HPDE6-E6E7 (cell line): ENCODE results near the gene PPARA.
"Not testable (repeated sequence)": the region's sequence is repeated elsewhere in the genome, so short reads cannot be mapped to it uniquely, and the experiment has no call there.

Experiments
- DNase-seq: peaks from one replicate; pipeline ENCODE4 v3.0.0; 2011; ENCODE audit warnings: missing footprints; ENCODE audit errors: extremely low spot score

PPARA gene

DNA sequence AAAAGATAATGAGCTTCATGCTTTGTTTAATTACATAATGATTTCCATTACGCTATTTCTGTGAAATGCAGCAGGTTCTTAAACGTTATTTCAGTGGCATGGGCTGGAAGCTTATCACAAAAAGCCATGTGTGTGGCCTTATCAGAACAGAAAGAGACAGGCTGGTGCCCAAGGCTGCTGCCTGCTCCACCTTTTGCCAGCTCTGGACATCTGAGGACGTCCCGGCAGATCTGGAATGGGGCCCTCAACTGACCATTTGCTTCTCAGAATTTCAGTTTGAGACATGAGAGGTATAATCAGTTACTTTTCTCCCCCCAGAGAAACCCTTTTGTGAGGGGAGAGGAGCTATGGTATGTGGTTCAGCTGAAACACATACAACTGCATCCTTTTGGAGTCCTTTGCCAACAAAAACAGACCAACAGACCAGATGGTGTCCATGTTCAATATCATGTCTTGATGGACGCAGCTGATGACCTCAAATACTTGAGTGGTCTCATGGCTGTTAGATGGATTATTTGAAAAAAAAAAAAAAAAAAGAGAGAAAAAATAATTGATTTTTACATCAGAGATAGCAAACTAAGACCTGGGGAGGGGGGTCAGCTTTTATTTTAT is 91.2 kb downstream of the PPARA start:
- DNase-seq, result no peak

DNA sequence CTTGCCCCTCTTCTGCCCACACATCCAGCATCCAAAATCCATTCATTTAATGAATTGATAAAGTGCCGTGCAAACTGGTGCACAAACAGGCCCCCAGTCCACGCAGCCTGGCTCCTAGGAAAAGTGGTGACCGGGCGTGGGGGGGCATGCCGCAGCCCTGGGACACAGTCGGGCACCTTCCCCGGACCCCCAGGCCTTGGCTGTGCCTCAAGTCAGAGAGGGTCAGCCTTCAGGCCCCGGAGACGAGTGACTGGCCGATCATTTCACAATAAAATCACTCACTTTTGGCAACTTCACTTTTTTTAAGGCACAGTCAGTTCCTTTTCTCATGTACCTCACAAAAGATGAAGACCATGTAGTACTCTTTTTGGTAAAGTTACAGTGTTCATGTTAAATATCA is 91.8 kb downstream of the PPARA start:
- DNase-seq, result no peak

- no peak for DNase-seq
These were observed 94.4 kb downstream of the PPARA start for GRCh38 chr22:46244771-46245170.

- no peak for DNase-seq
These were observed 95.2 kb downstream of the PPARA start for GRCh38 chr22:46245511-46245910.

DNA sequence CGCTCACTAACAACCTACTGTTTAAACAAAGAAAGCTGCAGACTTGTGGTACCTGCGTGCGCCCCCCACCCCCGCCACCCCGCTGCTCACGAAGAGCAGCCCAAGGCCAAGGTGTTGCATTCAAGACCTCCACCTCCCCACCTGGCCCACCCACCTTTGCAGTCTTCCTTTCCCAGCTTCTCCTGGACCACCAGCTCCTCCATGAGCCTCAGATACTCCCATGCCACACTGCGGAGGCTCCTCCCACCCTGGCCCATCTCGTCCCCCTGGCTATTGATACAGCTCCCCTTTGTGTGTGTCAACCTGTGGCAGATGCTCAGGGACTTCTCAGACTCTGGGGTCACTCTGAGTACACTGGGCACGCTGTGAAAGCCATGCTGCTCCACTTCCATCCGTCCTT is 95.9 kb downstream of the PPARA start:
- no peak for DNase-seq

GRCh38 chr22:46247443-46247975 is 97.2 kb downstream of the PPARA start:
- no peak for DNase-seq

GRCh38 chr22:46250035-46250782 is 99.9 kb downstream of the PPARA start, which contains the start of gene CDPF1:
Gene CDPF1 (minus strand): TSS chr22:46250293. CDS start chr22:46248284, 2,009 bp downstream.
- DNase-seq, result peak; percentile 82

DNA sequence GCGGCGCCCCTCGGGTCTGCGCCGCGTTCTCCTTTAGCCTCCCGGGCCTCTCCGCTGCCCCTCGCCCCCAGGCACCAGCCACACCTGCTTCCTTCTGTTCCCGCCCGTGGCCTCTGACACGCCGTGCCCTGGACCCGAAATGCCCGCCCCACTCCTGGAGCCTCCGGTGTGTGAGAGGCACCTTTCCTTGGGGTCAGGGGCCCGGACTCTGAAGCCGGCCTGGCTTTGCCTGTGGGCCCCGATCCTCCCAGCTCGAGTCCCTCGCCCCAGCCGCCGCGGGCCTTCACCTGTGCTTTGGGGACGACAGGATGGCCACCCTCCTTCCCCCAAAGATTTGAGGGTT is 100.4 kb downstream of the PPARA start:
- DNase-seq, result no peak

GRCh38 chr22:46251266-46251665 is 100.9 kb downstream of the PPARA start:
- DNase-seq, result no peak

DNA sequence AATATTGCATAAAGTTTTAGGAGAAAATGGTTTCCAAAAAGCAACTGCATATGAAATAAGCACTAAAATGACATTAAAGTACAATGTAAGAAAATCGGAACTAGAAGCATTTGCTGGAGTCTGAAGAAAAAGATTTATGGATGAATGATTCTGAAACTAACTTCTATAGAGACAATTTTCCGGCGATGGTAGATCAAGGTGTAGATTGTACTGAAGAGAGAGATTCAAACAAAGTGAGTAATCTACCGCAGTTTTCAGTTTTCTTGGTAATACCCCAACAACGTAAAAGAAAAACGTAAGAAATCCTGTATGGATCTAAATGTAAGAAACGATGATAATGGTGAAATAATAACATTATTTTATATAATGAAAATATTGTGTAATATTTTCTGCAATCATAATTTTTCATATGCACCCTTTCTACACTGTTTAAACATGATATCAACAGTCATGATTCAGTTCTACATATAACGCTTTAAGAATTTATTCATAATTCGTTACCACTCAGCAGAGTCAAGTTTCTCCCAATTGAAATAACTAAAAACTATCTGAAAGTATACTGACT is 101.6 kb downstream of the PPARA start:
- DNase-seq, result no peak

- peak; percentile 22 for DNase-seq
These were observed 106.1 kb downstream of the PPARA start for GRCh38 chr22:46256358-46256958.

DNA sequence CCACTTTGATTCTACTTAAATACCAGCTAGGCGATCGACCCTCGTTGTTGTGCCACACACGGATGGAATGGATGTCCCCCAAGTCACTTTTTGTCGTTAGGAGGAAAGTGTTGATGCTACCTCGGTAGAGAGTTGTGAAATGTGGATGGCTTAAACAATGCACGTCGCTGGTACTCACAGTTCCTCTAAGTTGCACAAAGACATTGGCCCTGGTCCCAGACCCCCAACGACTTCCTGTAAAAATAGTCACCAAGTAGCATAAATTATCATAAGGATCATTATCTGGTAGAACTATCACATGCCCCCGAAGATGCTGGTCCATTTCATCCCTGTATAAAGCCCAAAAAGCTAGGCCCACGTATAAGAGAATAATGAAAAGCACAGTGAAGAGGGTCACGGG is 109.0 kb downstream of the PPARA start:
- no peak for DNase-seq

DNA sequence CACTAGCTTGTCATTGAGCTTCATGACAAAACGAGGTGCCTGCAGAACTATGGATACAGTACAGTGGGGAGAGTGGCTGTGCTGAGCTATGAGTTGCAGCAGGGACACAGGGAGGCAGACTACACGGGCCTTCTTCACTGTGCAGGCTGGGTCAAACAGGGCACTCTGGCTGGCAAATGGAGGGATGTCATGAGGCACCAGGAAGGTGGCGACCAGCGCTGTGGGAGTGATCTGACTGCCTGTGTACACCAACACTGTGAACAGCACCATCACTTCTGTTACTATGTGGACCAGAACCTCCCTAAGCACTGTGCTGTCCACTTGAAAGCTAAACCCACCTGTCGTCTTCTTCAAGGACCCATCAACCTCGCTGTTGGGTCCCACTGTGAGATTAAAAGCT is 109.7 kb downstream of the PPARA start:
- no peak for DNase-seq

GRCh38 chr22:46262449-46263215 is 112.3 kb downstream of the PPARA start:
- no peak for DNase-seq

GRCh38 chr22:46263216-46263590 is 112.9 kb downstream of the PPARA start, which contains the start of gene PKDREJ:
Gene PKDREJ (minus strand): TSS chr22:46263343. CDS start chr22:46263322, 21 bp downstream.
- no peak for DNase-seq

- not testable (repeated sequence) for DNase-seq
These were observed 114.2 kb downstream of the PPARA start for GRCh38 chr22:46264520-46264919.

DNA sequence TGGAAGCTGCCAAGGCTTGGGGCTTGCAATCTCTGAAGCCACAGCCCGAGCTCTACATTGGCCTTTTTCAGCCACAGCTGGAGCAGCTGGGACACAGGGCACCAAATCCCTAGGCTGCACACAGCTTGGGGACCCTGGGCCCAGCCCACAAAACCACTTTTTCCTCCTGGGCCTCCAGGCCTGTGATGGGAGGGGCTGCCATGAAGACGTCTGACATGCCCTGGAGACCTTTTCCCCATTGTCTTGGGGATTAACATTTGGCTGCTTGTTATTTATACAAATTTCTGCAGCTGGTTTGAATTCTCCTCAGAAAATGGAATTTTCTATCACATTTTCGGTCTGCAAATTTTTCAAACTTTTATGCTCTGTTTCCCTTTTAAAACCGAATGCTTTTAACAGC is 115.3 kb downstream of the PPARA start:
- not testable (repeated sequence) for DNase-seq

DNA sequence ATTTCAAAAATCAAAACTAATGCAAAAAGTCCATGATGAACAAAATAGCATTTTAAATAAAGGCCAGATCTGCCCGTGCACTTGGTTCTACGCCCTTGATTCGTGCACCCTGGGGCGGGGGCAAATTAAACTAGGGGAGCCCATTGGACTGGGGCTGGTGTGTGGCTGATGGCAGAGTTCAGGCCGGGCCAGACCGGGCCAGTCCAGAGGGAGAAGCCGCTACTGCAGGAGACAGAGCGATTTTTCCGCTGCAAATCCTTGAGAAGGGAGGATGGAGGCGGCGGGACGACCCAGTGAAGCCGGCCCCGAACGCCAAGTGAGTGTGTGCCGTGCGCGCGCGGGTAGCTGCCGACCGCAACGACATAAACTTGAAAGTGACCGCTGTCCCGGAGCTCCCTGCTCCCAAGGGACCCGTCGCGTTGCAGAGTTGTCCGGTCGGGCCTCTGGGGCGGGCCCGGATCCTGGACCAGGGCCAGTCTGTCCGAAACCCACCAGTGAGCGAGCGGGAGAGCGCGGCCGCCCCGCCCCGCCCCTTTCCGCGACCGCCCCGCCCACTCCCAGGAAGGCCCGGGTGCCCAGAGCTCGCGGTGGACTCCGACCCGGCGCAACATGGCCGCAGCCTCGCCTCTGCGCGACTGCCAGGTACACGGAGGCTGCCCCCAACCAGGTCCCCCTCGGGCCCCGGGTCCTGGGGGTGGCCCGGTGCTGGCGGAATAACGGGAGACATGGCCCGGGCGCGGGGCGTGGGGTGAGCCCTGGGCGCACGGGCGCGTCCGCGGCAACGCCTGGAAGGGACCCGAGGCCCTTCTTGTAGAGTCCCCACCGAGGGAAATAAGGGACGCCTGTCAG is 117.3 kb downstream of the PPARA start, which contains the start of gene TTC38:
Gene TTC38, plus strand, starts transcription at position 578 of the 849 bp plus-strand sequence. Its CDS starts 32 bp downstream, at position 610.
- peak; percentile 89 for DNase-seq

DNA sequence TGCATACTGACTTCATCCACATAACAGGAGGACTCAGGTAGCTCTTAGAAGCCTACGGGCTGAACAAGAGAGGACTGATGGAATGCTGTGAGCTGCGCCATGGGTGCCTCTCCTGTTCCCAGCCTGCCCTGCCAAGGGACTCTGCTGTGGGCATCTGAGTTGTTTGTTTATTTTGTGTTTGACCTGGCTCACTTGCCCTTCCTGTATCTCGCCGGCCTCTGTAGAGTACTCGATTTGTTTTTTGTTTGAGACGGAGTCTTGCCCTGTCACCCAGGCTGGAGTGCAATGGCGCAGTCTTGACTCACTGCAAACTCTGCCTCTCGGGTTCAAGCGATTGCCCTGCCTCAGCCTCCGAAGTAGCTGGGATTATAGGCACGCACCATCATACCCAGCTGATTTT is 119.2 kb downstream of the PPARA start:
- DNase-seq, result no peak

DNA sequence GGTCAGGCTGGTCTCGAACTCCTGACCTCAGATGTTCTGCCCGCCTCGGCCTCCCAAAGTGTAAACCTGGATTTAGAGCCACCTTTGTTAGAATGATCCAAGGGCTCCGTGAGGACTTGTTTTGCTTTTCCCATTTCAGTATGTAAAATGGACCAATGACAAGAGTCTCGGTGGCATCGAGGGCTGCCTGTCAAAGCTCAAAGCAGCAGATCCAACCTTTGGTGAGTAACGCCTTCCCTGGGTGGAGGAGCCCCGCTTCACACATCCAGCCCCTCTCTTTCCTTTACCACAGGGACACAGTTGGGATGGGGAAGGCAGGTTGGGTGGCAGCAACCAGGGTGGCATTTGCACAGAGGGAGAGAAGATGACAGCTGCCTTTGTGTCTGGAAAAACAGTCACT is 121.9 kb downstream of the PPARA start:
- DNase-seq, result no peak
